ENCODE measurements around the gene APOBEC3A. TPM values are rescaled to one million over a fixed set of nuclear protein-coding genes. Genes with fewer than 3 reads are reported as not detected.
"Not testable (repeated sequence)": the region's sequence is repeated elsewhere in the genome, so short reads cannot be mapped to it uniquely, and the experiment has no call there.

APOBEC3A gene
- total RNA-seq, 2 experiments from 2014 or later, result not detected

GRCh38 chr22:38941488-38941987 is 15.9 kb upstream of the APOBEC3A start:
- peaks cover 31% of the 10 kb centered on the region for H3K4me1 Mint-ChIP-seq (ENCODE audit: low read depth)
- CTCF ChIA-PET, result interaction anchor here (0.7 to 2.3 kb wide), 10 partner anchors 10 to 206 kb away, joined by 3 to 10 read pairs (median 4); no protein-coding TSS in a partner anchor
- peak overlapping the region; percentile 43 for H3K4me3 Mint-ChIP-seq
- peaks cover 36% of the 10 kb centered on the region for H3K27me3 Mint-ChIP-seq
- peak overlapping the region; percentile 85 for H3K27ac Mint-ChIP-seq
- DNase-seq (peak; percentile 91), ATAC-seq (peak; percentile 86)
- H3K9me3 Mint-ChIP-seq, result no peaks in the 10 kb centered on the region
- intact Hi-C loops (cut with micrococcal nuclease), result loop anchor here (5.0 kb wide), 1 partner anchor 69 kb away; the partner anchor contains the start of gene CBX6
- no peak for TF ChIP-seq CTCF (IDR thresholded peaks at IDR 0.05)
- POLR2A ChIA-PET, result interaction anchor here (0.9 to 1.7 kb wide), 10 partner anchors 10 to 373 kb away, joined by 3 to 14 read pairs (median 4); partner anchors contain the start of gene CBX6
- H3K36me3 Mint-ChIP-seq (ENCODE audit: low read depth), result no peaks in the 10 kb centered on the region

- ChIA-PET CTCF (interaction anchor here (0.8 to 2.3 kb wide), 9 partner anchors 9 to 74 kb away, joined by 3 to 10 read pairs (median 3); partner anchors contain the start of gene CBX6), POLR2A (interaction anchor here (0.6 to 2.7 kb wide), 4 partner anchors 12 to 71 kb away, joined by 3 to 11 read pairs (median 4); partner anchors contain the start of gene CBX6)
- no peak for ATAC-seq
- peaks cover 34% of the 10 kb centered on the region for H3K4me1 Mint-ChIP-seq (ENCODE audit: low read depth)
- intact Hi-C loops (cut with micrococcal nuclease), result loop anchor here (5.0 kb wide), 1 partner anchor 70 kb away; the partner anchor contains the start of gene CBX6
- TF ChIP-seq CTCF (IDR thresholded peaks at IDR 0.05), result no peak
- no peak for DNase-seq
- H3K9me3 Mint-ChIP-seq, result no peaks in the 10 kb centered on the region
- H3K4me3 Mint-ChIP-seq, result no peak overlapping the region
- peak overlapping the region; percentile 28 for H3K27ac Mint-ChIP-seq
- H3K27me3 Mint-ChIP-seq, result peaks cover 43% of the 10 kb centered on the region
- H3K36me3 Mint-ChIP-seq (ENCODE audit: low read depth), result no peaks in the 10 kb centered on the region
Measured at GRCh38 chr22:38942702-38943101, 14.7 kb upstream of the APOBEC3A start.

- ATAC-seq, result no peak
- peaks cover 42% of the 10 kb centered on the region for H3K27me3 Mint-ChIP-seq
- CTCF ChIA-PET, result interaction anchor here (0.8 to 2.1 kb wide), 9 partner anchors 9 to 74 kb away, joined by 3 to 9 read pairs (median 3); partner anchors contain the start of gene CBX6
- intact Hi-C loops (cut with micrococcal nuclease), result loop anchor here (5.0 kb wide), 1 partner anchor 71 kb away; the partner anchor contains the start of gene CBX6
- POLR2A ChIA-PET, result interaction anchor here (0.6 to 2.7 kb wide), 4 partner anchors 11 to 72 kb away, joined by 3 to 11 read pairs (median 4); partner anchors contain the start of gene CBX6
- DNase-seq, result no peak
- peaks cover 34% of the 10 kb centered on the region for H3K4me1 Mint-ChIP-seq (ENCODE audit: low read depth)
- H3K27ac Mint-ChIP-seq, result peak overlapping the region; percentile 39
- peak; percentile 24 for TF ChIP-seq CTCF (IDR thresholded peaks at IDR 0.05)
- no peaks in the 10 kb centered on the region for H3K36me3 Mint-ChIP-seq (ENCODE audit: low read depth)
- no peaks in the 10 kb centered on the region for H3K9me3 Mint-ChIP-seq
- H3K4me3 Mint-ChIP-seq, result no peak overlapping the region
Measured at GRCh38 chr22:38943201-38943600, 14.2 kb upstream of the APOBEC3A start.

GRCh38 chr22:38943882-38944281 is 13.5 kb upstream of the APOBEC3A start:
- H3K27me3 Mint-ChIP-seq, result peaks cover 44% of the 10 kb centered on the region
- ATAC-seq (no peak), DNase-seq (no peak)
- POLR2A ChIA-PET, result interaction anchor here (2.7 kb wide), 1 partner anchor 11 kb away, joined by 11 read pairs; no protein-coding TSS in a partner anchor
- no peak for TF ChIP-seq CTCF (IDR thresholded peaks at IDR 0.05)
- intact Hi-C loops (cut with micrococcal nuclease), result loop anchor here (5.0 kb wide), 1 partner anchor 72 kb away; the partner anchor contains the start of gene CBX6
- no peak overlapping the region for H3K27ac Mint-ChIP-seq
- no peaks in the 10 kb centered on the region for H3K9me3 Mint-ChIP-seq
- peaks cover 34% of the 10 kb centered on the region for H3K4me1 Mint-ChIP-seq (ENCODE audit: low read depth)
- no peaks in the 10 kb centered on the region for H3K36me3 Mint-ChIP-seq (ENCODE audit: low read depth)
- CTCF ChIA-PET, result interaction anchor here (0.9 to 1.8 kb wide), 3 partner anchors 8 to 74 kb away, joined by 3 to 4 read pairs (median 4); no protein-coding TSS in a partner anchor
- no peak overlapping the region for H3K4me3 Mint-ChIP-seq

GRCh38 chr22:38944653-38945052 is 12.8 kb upstream of the APOBEC3A start:
- Mint-ChIP-seq H3K27ac (no peak overlapping the region), H3K9me3 (no peaks in the 10 kb centered on the region), H3K27me3 (peaks cover 41% of the 10 kb centered on the region), H3K36me3 (ENCODE audit: low read depth) (no peaks in the 10 kb centered on the region), H3K4me1 (ENCODE audit: low read depth) (peaks cover 34% of the 10 kb centered on the region), H3K4me3 (no peak overlapping the region)
- intact Hi-C loops (cut with micrococcal nuclease), result loop anchor here (5.0 kb wide), 1 partner anchor 72 kb away; the partner anchor contains the start of gene CBX6
- no peak for ATAC-seq
- POLR2A ChIA-PET, result interaction anchor here (2.7 kb wide), 1 partner anchor 10 kb away, joined by 11 read pairs; no protein-coding TSS in a partner anchor
- no peak for TF ChIP-seq CTCF (IDR thresholded peaks at IDR 0.05)
- CTCF ChIA-PET, result interaction anchor here (1.3 kb wide), 1 partner anchor 75 kb away, joined by 4 read pairs; no protein-coding TSS in a partner anchor
- no peak for DNase-seq

GRCh38 chr22:38945706-38946338 is 11.6 kb upstream of the APOBEC3A start:
- H3K27ac Mint-ChIP-seq; ATAC-seq; H3K36me3 Mint-ChIP-seq (ENCODE audit: low read depth); H3K4me3 Mint-ChIP-seq; H3K9me3 Mint-ChIP-seq; intact Hi-C loops (cut with micrococcal nuclease); DNase-seq; POLR2A ChIA-PET; CTCF ChIA-PET: not testable (repeated sequence)
- Mint-ChIP-seq H3K4me1 (ENCODE audit: low read depth) (peaks cover 31% of the 10 kb centered on the region), H3K27me3 (peaks cover 40% of the 10 kb centered on the region)

All from activated CD8-positive, alpha-beta T cell treated with anti-CD3 and anti-CD28 coated beads for 36 hours (primary cell).